Measurements from ENCODE around the gene CT45A1. TPM values are rescaled to one million over a fixed set of nuclear protein-coding genes. Genes with fewer than 3 reads are reported as not detected.
"Not testable (repeated sequence)": the region's sequence is repeated elsewhere in the genome, so short reads cannot be mapped to it uniquely, and the experiment has no call there.

CT45A1 gene
- total RNA-seq, 6 donors from 2014 or later = not detected

GRCh38 chrX:135741192-135741715, 27.8 kb downstream of the CT45A1 start:
- H3K9me3 ChIP-seq = no peaks in the 10 kb centered on the region
- no peak overlapping the region for H3K27ac ChIP-seq
- H3K4me3 ChIP-seq = no peak overlapping the region
- H3K27me3 ChIP-seq = no peaks in the 10 kb centered on the region
- no peak for DNase-seq
- H3K36me3 ChIP-seq = no peaks in the 10 kb centered on the region
- TF ChIP-seq, protein P1, sequence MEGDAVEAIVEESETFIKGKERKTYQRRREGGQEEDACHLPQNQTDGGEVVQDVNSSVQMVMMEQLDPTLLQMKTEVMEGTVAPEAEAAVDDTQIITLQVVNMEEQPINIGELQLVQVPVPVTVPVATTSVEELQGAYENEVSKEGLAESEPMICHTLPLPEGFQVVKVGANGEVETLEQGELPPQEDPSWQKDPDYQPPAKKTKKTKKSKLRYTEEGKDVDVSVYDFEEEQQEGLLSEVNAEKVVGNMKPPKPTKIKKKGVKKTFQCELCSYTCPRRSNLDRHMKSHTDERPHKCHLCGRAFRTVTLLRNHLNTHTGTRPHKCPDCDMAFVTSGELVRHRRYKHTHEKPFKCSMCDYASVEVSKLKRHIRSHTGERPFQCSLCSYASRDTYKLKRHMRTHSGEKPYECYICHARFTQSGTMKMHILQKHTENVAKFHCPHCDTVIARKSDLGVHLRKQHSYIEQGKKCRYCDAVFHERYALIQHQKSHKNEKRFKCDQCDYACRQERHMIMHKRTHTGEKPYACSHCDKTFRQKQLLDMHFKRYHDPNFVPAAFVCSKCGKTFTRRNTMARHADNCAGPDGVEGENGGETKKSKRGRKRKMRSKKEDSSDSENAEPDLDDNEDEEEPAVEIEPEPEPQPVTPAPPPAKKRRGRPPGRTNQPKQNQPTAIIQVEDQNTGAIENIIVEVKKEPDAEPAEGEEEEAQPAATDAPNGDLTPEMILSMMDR (IDR thresholded peaks at IDR 0.05) = no peak
- TF ChIP-seq POLR2A (IDR thresholded peaks at IDR 0.05) (no peak), POLR2AphosphoS5 (IDR thresholded peaks at IDR 0.05) (no peak), EP300 (IDR thresholded peaks at IDR 0.05) (no peak)
- WGBS, 2 donors = 87 to 92% methylated on average over 4 to 23 of the region's 23 CpGs
- no peaks in the 10 kb centered on the region for H3K4me1 ChIP-seq
- no peak for ATAC-seq (ENCODE audit: low FRiP score in 2 of 2)

- 91 to 97% methylated on average over 3 to 4 of the region's 4 CpGs for WGBS, 2 donors
Measured at GRCh38 chrX:135744739-135745138, 31.3 kb downstream of the CT45A1 start.

GRCh38 chrX:135768091-135768490, 54.7 kb downstream of the CT45A1 start, which contains the start of gene CT45A3:
CT45A3 (minus strand) TSS chrX:135768191; CDS start chrX:135764444, 3,747 bp downstream.
- not testable (repeated sequence) for H3K36me3 ChIP-seq; H3K27me3 ChIP-seq; H3K9me3 ChIP-seq; ATAC-seq (ENCODE audit: low FRiP score in 2 of 2); H3K27ac ChIP-seq; H3K4me1 ChIP-seq; H3K4me3 ChIP-seq; DNase-seq
- no CpG with 5 or more reads among the region's 17 CpGs for WGBS, 2 donors

More at GRCh38 chrX:135744739-135745138, 31.3 kb downstream of the CT45A1 start:
- ATAC-seq (ENCODE audit: low FRiP score in 2 of 2); H3K4me3 ChIP-seq; H3K27me3 ChIP-seq; H3K9me3 ChIP-seq; H3K27ac ChIP-seq; DNase-seq; H3K36me3 ChIP-seq; H3K4me1 ChIP-seq: not testable (repeated sequence)

Small RNA genes lying within 50 kb of the gene (small RNA-seq; reads per million reads assigned to genes)
- gene AC240442.1 = 0 reads per million in 4 donors

Other genes starting within 250 kb of the CT45A1 start
- 10 to 100 TPM in 2 of 6 donors, 1 to 10 TPM in 4; 3.6 to 21.0 (median 5.7) TPM for gene INTS6L, start 193.0 kb upstream of the CT45A1 start, total RNA-seq
- not detected for gene CT45A3, start 54.6 kb downstream of the CT45A1 start, total RNA-seq
- not detected for gene CT45A5, start 71.9 kb downstream of the CT45A1 start, total RNA-seq
- gene CT45A6, start 89.1 kb downstream of the CT45A1 start, total RNA-seq = not detected
- gene CT45A2, start 106.4 kb downstream of the CT45A1 start, total RNA-seq = not detected
- not detected for gene CT45A7, start 123.6 kb downstream of the CT45A1 start, total RNA-seq
- not detected for gene CT45A8, start 140.9 kb downstream of the CT45A1 start, total RNA-seq
- gene CT45A9, start 158.2 kb downstream of the CT45A1 start, total RNA-seq = not detected
- gene CT45A10, start 179.8 kb downstream of the CT45A1 start, total RNA-seq = not detected
- gene SAGE1, start 180.1 kb downstream of the CT45A1 start, total RNA-seq = under 1 TPM in 1 of 6 donors, not detected in 5; 0.10 TPM